GM12864 (cell line): ENCODE measurements around the gene SFXN2.

Source experiments
- DNase-seq: peaks from one replicate; pipeline ENCODE4 v3.0.0-alpha.2; 2011; ENCODE audit warnings: low read depth
- H3K4me3 ChIP-seq: 2 replicates; pipeline ENCODE4 v1.5.1; 2011; ENCODE audit warnings: mild to moderate bottlenecking, low read depth, low read length, control low read depth
- CTCF ChIP-seq: IDR thresholded peaks from 2 replicates; pipeline ENCODE4 v1.5.1; 2011; ENCODE audit warnings: low read depth, mild to moderate bottlenecking, moderate library complexity, low read length, control low read depth, inconsistent platforms; ENCODE audit errors: missing control alignments

Gene SFXN2

GRCh38 chr10:102701272-102701671 lies 13.2 kb upstream of the SFXN2 start:
- no peak overlapping the region for H3K4me3 ChIP-seq
- TF ChIP-seq CTCF: no peak
- DNase-seq: no peak

GRCh38 chr10:102701796-102702195 lies 12.6 kb upstream of the SFXN2 start:
- TF ChIP-seq CTCF: no peak
- DNase-seq: no peak
- no peak overlapping the region for H3K4me3 ChIP-seq

- no peak overlapping the region for H3K4me3 ChIP-seq
- TF ChIP-seq CTCF: no peak
- DNase-seq: no peak
Observed at GRCh38 chr10:102702742-102703141, 11.7 kb upstream of the SFXN2 start.

GRCh38 chr10:102704915-102705314 lies 9.5 kb upstream of the SFXN2 start:
- no peak overlapping the region for H3K4me3 ChIP-seq
- no peak for TF ChIP-seq CTCF
- DNase-seq: no peak

GRCh38 chr10:102705531-102705930 lies 8.9 kb upstream of the SFXN2 start:
- H3K4me3 ChIP-seq: no peak overlapping the region
- DNase-seq: no peak
- no peak for TF ChIP-seq CTCF

- no peak for TF ChIP-seq CTCF
- no peak overlapping the region; the same call in 1 of the 2 replicates for H3K4me3 ChIP-seq
- peak; percentile 26 for DNase-seq
Observed at GRCh38 chr10:102710609-102711008, 3.8 kb upstream of the SFXN2 start.

GRCh38 chr10:102712089-102712488 lies 2.3 kb upstream of the SFXN2 start:
- peak; percentile 60 for DNase-seq
- H3K4me3 ChIP-seq: peak overlapping the region; percentile 98; the same call in 1 of the 2 replicates
- no peak for TF ChIP-seq CTCF
